ENCODE results near the gene ALK.

ALK gene

DNA sequence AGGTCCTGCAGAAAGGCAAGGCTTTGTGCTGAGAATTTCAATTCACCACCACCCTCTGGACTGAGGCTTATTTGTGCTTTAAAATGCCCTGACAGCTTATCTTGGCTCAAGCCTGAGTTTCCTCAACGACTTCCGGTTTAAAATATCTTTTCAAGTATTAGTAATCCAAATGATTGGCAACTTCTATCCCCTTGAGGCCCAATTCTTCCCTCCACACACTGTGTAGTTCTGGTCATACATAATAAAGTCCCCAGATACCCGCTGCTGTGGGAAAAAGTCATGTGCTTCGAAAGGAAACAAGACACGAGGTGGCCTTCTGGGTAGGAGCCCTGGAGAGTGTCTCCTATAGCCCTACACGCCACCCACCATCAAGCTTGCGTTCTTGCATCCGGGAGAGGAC lies 393.4 kb downstream of the ALK start:
- TF ChIP-seq, protein P1, sequence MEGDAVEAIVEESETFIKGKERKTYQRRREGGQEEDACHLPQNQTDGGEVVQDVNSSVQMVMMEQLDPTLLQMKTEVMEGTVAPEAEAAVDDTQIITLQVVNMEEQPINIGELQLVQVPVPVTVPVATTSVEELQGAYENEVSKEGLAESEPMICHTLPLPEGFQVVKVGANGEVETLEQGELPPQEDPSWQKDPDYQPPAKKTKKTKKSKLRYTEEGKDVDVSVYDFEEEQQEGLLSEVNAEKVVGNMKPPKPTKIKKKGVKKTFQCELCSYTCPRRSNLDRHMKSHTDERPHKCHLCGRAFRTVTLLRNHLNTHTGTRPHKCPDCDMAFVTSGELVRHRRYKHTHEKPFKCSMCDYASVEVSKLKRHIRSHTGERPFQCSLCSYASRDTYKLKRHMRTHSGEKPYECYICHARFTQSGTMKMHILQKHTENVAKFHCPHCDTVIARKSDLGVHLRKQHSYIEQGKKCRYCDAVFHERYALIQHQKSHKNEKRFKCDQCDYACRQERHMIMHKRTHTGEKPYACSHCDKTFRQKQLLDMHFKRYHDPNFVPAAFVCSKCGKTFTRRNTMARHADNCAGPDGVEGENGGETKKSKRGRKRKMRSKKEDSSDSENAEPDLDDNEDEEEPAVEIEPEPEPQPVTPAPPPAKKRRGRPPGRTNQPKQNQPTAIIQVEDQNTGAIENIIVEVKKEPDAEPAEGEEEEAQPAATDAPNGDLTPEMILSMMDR (IDR thresholded peaks at IDR 0.05), result no peak
- H3K4me3 ChIP-seq, result no peak overlapping the region
- DNase-seq (ENCODE audit: low spot score), result no peak
- H3K27ac ChIP-seq, result no peak overlapping the region

DNA sequence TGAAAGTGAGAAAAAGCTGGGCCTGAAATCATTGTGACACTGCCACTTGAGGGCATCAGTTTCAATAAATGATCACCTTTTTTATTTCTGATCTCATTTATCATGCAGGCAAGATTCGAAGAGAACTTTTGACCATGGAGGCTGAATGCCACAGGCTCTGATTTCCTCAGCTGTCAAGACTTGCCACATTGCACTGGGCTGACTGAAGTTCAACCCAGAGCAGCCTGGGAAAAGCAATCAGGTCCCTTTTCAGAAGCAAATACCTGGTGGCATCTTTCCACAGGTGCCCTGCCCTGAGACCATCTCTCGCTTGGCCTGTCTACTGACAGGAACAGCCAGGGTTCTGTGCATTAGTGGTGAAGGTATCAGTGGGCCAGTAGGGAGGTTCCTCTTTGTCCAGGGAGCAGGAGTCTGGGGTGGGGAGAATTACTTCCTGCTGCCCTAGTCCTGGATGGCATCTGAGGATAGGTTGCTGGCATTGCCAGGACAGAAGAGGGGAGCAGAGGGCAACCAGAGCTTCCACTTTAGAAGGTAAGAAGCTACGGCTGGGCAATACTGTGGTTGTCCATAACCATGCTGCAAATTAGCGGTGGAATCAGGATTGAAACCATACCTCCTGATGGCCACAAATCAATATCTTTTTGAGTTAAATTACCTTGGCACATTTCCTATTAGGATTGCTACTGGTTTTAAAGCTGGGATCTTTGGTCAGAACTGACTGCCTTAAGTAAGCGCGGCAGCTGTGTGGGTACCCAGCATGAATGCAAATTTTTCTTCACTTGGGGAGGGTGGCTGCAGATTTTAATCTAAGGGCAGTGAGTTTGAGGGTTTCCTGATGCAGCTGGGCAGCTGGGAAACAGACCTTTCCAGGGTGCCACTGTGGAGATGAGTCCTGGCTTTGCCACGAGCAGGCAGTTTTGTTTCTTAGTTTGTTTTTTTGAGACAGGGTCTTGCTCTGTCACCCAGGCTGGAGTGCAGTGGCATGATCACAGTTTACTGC lies 394.5 kb downstream of the ALK start:
- TF ChIP-seq, protein P1 (IDR thresholded peaks at IDR 0.05), result no peak
- Histone ChIP-seq H3K27ac (no peak overlapping the region), H3K4me3 (no peak overlapping the region)
- no peak for DNase-seq (ENCODE audit: low spot score)

DNA sequence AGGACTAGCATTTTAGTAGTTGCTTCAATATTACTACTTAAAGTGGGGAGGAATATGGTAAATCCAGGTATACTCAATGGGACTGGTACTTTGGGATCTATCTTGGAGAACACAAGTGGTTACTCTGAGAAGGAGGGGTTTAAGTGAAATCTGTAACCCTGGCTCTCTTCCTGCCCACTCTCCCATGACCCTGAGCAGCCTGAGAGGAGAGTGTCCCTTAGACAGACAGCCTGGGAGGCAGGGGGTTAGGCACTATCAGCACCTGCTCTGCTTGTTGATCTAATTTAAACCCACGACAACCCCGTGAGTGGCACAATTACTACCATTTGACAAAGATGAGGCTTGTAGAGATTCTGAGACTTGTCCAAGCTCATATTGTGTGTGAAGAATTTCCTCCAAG lies 395.5 kb downstream of the ALK start:
- H3K27ac ChIP-seq, result no peak overlapping the region
- no peak for DNase-seq (ENCODE audit: low spot score)
- no peak overlapping the region for H3K4me3 ChIP-seq
- TF ChIP-seq, protein P1 (IDR thresholded peaks at IDR 0.05), result no peak

DNA sequence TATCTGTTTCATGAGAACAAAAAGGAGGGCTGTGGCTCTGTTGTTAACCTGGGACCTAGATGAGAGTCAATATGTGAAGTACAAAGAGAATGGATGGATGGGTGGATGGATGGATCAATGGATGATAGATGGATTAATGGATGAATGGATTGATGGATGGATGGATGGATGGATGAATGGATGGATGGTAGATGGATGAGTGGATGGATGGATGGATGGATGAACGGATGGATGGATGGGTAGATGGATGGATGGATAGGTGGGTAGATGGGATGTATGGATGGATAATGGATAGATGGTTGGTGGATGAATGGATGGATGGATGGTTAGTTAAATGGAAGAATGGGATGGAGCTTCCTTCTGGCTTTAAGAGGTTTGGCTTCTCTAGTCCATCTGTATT lies 396.7 kb downstream of the ALK start:
- Histone ChIP-seq H3K4me3 (no peak overlapping the region), H3K27ac (no peak overlapping the region)
- no peak for DNase-seq (ENCODE audit: low spot score)
- TF ChIP-seq, protein P1 (IDR thresholded peaks at IDR 0.05), result no peak

DNA sequence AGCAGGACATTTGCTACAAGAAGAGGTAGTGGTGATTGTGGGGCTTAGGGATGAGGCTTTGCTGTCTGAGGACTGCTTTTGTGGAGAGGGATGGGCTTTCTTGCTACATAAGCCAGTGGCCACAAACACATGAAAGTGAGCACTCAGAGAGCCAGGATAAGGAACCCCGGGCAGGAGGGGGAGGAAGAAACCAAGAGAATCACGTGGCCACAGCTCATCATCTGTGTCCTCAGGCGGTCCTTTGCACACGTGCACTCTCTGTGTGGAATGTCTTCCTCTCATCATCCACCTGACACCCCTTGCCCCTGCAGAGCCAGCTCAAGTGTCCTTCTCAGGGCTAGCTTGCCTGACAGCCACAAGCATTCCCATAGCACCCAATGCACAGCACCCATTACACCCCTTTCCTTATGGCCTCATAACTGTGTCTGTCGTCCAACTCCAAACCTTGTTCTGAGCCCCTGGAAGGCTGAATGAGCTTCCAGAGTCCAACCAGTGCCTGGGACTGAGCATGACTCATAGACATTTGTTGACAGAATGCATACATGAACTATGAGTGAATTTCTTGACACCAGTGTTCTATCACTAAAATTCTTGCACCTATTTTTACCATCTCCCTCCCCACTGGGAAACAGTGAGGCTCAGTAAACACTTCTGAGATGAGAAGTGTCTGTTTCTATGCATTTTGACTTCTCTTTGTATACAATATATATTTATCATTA lies 398.3 kb downstream of the ALK start:
- no peak overlapping the region for H3K27ac ChIP-seq
- TF ChIP-seq, protein P1 (IDR thresholded peaks at IDR 0.05), result no peak
- no peak for DNase-seq (ENCODE audit: low spot score)
- no peak overlapping the region for H3K4me3 ChIP-seq

DNA sequence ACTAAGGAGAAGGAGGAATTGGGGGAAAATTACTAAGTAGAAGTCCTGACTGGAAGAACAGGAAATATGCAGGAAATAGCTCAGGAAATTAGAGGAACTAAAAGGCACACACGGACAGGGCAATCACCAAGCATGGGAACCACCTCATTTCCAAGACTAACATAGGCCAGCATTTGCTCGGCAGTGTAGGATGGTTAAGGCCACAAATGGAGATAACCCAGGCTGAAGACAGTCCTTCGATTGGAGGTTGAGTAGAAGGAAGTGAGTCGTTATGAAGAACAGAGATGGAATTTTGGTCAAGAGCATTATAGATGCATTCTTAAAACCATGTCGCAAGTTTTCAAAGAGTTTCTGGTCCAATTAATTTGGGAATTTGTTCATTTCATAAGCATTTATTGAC lies 401.4 kb downstream of the ALK start:
- TF ChIP-seq, protein P1 (IDR thresholded peaks at IDR 0.05), result no peak
- Histone ChIP-seq H3K4me3 (no peak overlapping the region), H3K27ac (no peak overlapping the region)
- no peak for DNase-seq (ENCODE audit: low spot score)
